Neural progenitor cell (in vitro differentiated cells): ENCODE data around the gene FHL3. TPM values are rescaled to one million over a fixed set of nuclear protein-coding genes. Genes with fewer than 3 reads are reported as not detected.

Source experiments
- DNase-seq: peaks from one replicate; pipeline ENCODE4 v3.0.0-alpha.2; 2016; ENCODE audit warnings: low spot score
- H2AFZ ChIP-seq: fragments of 200-600 bp; sonication (generic); replicated peaks from 2 replicates; pipeline ENCODE4 v1.6.1; 2016; ENCODE audit warnings: antibody characterized with exemption
- H3F3A ChIP-seq: fragments of 200-600 bp; sonication (generic); 2 replicates; pipeline ENCODE4 v1.6.1; 2016; ENCODE audit warnings: antibody characterized with exemption, low read depth
- H3K27ac ChIP-seq: fragments of 200-600 bp; sonication (generic); 2 replicates; pipeline ENCODE4 v1.5.1; 2016; ENCODE audit warnings: mild to moderate bottlenecking
- H3K27me3 ChIP-seq: fragments of 200-600 bp; sonication (generic); 2 replicates; pipeline ENCODE4 v1.6.1; 2016; ENCODE audit warnings: mild to moderate bottlenecking, moderate library complexity
- H3K36me3 ChIP-seq: fragments of 200-600 bp; sonication (generic); 2 replicates; pipeline ENCODE4 v1.5.1; 2016
- H3K4me1 ChIP-seq: fragments of 200-600 bp; sonication (generic); 2 replicates; pipeline ENCODE4 v1.6.1; 2016; ENCODE audit warnings: mixed run types
- H3K4me2 ChIP-seq: fragments of 200-600 bp; sonication (generic); 2 replicates; pipeline ENCODE4 v1.6.1; 2016
- H3K4me3 ChIP-seq: fragments of 200-600 bp; sonication (generic); 2 replicates; pipeline ENCODE4 v1.5.1; 2016
- H3K79me2 ChIP-seq: fragments of 200-600 bp; sonication (generic); 2 replicates; pipeline ENCODE4 v1.6.1; 2016; ENCODE audit warnings: low read depth
- H3K9ac ChIP-seq: fragments of 200-600 bp; sonication (generic); 2 replicates; pipeline ENCODE4 v1.6.1; 2016
- H3K9me3 ChIP-seq: fragments of 200-600 bp; sonication (generic); 2 replicates; pipeline ENCODE4 v1.5.1; 2016; ENCODE audit warnings: low read depth
- H4K20me1 ChIP-seq: fragments of 200-600 bp; sonication (generic); 2 replicates; pipeline ENCODE4 v1.6.1; 2016; ENCODE audit warnings: low read depth
- H3K27ac Mint-ChIP-seq: 3 replicates; pipeline ENCODE4 v1.8.0; 2021; ENCODE audit warnings: mixed read lengths
- H3K27me3 Mint-ChIP-seq: 2 replicates; pipeline ENCODE4 v1.8.0; 2022; ENCODE audit warnings: low read depth, mild to moderate bottlenecking, inconsistent platforms, moderate library complexity, mixed read lengths; ENCODE audit not compliant: insufficient read depth
- H3K36me3 Mint-ChIP-seq: 3 replicates; pipeline ENCODE4 v1.8.0; 2021; ENCODE audit warnings: mixed read lengths
- H3K4me1 Mint-ChIP-seq: 3 replicates; pipeline ENCODE4 v1.8.0; 2021; ENCODE audit warnings: mixed read lengths
- H3K4me3 Mint-ChIP-seq: 3 replicates; pipeline ENCODE4 v1.8.0; 2021; ENCODE audit warnings: mild to moderate bottlenecking, moderate library complexity, mixed read lengths
- H3K9me3 Mint-ChIP-seq: 3 replicates; pipeline ENCODE4 v1.8.0; 2020; ENCODE audit warnings: mixed read lengths
- EZH2 ChIP-seq: fragments of 200-600 bp; sonication (generic); IDR thresholded peaks from 2 replicates; pipeline ENCODE4 v1.6.1; 2017; ENCODE audit warnings: antibody characterized with exemption, mild to moderate bottlenecking, moderate library complexity
- EZH2phosphoT487 ChIP-seq: fragments of 200-600 bp; sonication (generic); IDR thresholded peaks from 2 replicates; pipeline ENCODE4 v1.6.1; 2017; ENCODE audit warnings: antibody characterized with exemption
- total RNA-seq: library from RNA; depleted of rRNA; stranded (reverse); fragments of >200 nt; gene quantifications from 2 replicates; pipeline ENCODE4 v1.2.3, GENCODE V29; 2015; ENCODE audit warnings: low replicate concordance
- TF ChIP-seq, protein P1 (sequence below): fragments of 200-600 bp; sonication (generic); IDR thresholded peaks from 2 replicates; pipeline ENCODE4 v1.5.1; 2017; ENCODE audit warnings: antibody characterized with exemption, mild to moderate bottlenecking

The FHL3 gene
- total RNA-seq, 1 donor from 2014 or later, result 8.1 TPM

- no peak for DNase-seq
Measured at GRCh38 chr1:38044221-38045215, 39.2 kb upstream of the FHL3 start.

GRCh38 chr1:38043036-38043747 lies 37.9 kb upstream of the FHL3 start:
- TF ChIP-seq, protein P1, sequence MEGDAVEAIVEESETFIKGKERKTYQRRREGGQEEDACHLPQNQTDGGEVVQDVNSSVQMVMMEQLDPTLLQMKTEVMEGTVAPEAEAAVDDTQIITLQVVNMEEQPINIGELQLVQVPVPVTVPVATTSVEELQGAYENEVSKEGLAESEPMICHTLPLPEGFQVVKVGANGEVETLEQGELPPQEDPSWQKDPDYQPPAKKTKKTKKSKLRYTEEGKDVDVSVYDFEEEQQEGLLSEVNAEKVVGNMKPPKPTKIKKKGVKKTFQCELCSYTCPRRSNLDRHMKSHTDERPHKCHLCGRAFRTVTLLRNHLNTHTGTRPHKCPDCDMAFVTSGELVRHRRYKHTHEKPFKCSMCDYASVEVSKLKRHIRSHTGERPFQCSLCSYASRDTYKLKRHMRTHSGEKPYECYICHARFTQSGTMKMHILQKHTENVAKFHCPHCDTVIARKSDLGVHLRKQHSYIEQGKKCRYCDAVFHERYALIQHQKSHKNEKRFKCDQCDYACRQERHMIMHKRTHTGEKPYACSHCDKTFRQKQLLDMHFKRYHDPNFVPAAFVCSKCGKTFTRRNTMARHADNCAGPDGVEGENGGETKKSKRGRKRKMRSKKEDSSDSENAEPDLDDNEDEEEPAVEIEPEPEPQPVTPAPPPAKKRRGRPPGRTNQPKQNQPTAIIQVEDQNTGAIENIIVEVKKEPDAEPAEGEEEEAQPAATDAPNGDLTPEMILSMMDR, result no peak
- no peak for TF ChIP-seq EZH2phosphoT487
- TF ChIP-seq EZH2, result no peak
- DNase-seq, result no peak
- Mint-ChIP-seq H3K27me3 (peaks cover 38% of the 10 kb centered on the region), H3K4me1 (peaks cover 44% of the 10 kb centered on the region), H3K4me3 (peak overlapping the region; percentile 93), H3K9me3 (no peaks in the 10 kb centered on the region), H3K27ac (no peak overlapping the region), H3K36me3 (peaks cover 11% of the 10 kb centered on the region)
- Histone ChIP-seq H3K4me3 (peak overlapping the region; percentile 92), H2AFZ (no peak overlapping the region), H3F3A (peaks cover 57% of the 10 kb centered on the region), H3K36me3 (peaks cover 2% of the 10 kb centered on the region), H3K27me3 (no peaks in the 10 kb centered on the region), H3K4me2 (peak overlapping the region; percentile 99), H3K27ac (peak overlapping the region; percentile 94), H3K9ac (peak overlapping the region; percentile 74), H4K20me1 (peaks cover 80% of the 10 kb centered on the region), H3K4me1 (peaks cover 35% of the 10 kb centered on the region), H3K9me3 (no peaks in the 10 kb centered on the region), H3K79me2 (peaks cover 96% of the 10 kb centered on the region)

More at GRCh38 chr1:38044221-38045215, 39.2 kb upstream of the FHL3 start:
- H3K4me1 Mint-ChIP-seq, result peaks cover 53% of the 10 kb centered on the region
- H3K9ac ChIP-seq, result peak overlapping the region; percentile 74
- H3F3A ChIP-seq, result peaks cover 58% of the 10 kb centered on the region
- peak overlapping the region; percentile 93 for H3K4me3 Mint-ChIP-seq
- H3K27ac Mint-ChIP-seq, result no peak overlapping the region
- H3K4me1 ChIP-seq, result peaks cover 45% of the 10 kb centered on the region
- peaks cover 2% of the 10 kb centered on the region for H3K36me3 ChIP-seq
- TF ChIP-seq EZH2 (peak; percentile 32), EZH2phosphoT487 (no peak)
- no peaks in the 10 kb centered on the region for H3K9me3 Mint-ChIP-seq
- peak overlapping the region; percentile 92 for H3K4me3 ChIP-seq
- peaks cover 97% of the 10 kb centered on the region for H3K79me2 ChIP-seq
- H4K20me1 ChIP-seq, result peaks cover 86% of the 10 kb centered on the region
- no peaks in the 10 kb centered on the region for H3K27me3 ChIP-seq
- H3K27me3 Mint-ChIP-seq, result peaks cover 44% of the 10 kb centered on the region
- no peak overlapping the region for H2AFZ ChIP-seq
- H3K9me3 ChIP-seq, result no peaks in the 10 kb centered on the region
- H3K4me2 ChIP-seq, result peak overlapping the region; percentile 99
- peaks cover 10% of the 10 kb centered on the region for H3K36me3 Mint-ChIP-seq
- H3K27ac ChIP-seq, result peak overlapping the region; percentile 94

DNA sequence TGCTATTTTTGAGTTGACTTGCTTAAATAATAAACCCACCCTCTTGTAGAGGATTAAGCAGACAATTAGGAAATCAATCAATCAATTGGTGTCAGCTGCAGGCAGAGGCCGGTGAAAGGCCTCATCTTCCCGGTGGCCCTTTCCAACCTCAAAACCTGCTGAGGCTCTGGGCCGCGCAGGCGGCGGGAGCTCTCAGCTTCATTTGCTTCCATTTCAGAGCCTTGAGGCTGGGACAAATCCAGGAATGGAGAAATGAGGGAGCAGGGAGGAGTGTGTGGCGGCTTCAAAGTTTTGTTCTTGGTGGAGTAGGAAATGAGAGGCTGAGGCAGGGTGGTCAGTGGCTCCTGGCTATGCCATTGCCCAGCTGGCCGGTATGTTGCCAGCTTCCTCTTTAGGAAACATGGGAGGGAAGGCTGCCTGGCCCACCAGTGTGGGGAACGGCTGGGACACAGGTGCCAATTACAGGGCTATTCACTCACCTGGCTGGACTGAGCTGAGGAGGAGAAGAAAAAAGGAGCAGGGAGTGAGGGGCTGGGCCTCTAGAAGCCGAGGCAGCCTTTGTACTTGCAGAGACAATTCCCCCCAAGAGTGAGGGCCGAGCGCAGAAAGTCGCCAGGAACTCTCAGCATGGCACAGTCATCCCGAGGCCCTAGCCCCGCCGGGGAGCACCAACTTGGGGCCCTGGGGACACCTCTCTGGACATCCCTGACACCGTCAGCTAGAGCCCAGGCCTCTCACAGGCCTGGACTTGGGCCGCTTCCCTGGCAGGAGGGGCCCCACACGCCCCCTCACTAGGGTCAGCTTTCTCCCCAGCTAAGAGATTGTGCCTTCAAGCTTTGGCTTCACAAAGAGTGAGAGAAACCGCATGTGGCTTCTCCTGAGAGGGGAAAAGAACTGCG lies 36.9 kb upstream of the FHL3 start:
- peak; percentile 88 for DNase-seq
- Histone ChIP-seq H3K79me2 (peaks cover 95% of the 10 kb centered on the region), H3K9me3 (no peaks in the 10 kb centered on the region), H3K4me1 (peaks cover 31% of the 10 kb centered on the region), H3K4me3 (peak overlapping the region; percentile 92), H4K20me1 (peaks cover 80% of the 10 kb centered on the region), H3K27ac (peak overlapping the region; percentile 94), H2AFZ (no peak overlapping the region), H3K27me3 (no peaks in the 10 kb centered on the region), H3K9ac (no peak overlapping the region), H3K4me2 (peak overlapping the region; percentile 99), H3F3A (peaks cover 50% of the 10 kb centered on the region), H3K36me3 (peaks cover 2% of the 10 kb centered on the region)
- Mint-ChIP-seq H3K27ac (peak overlapping the region; percentile 9), H3K27me3 (peaks cover 32% of the 10 kb centered on the region), H3K9me3 (no peaks in the 10 kb centered on the region), H3K4me1 (peaks cover 37% of the 10 kb centered on the region), H3K36me3 (peaks cover 11% of the 10 kb centered on the region), H3K4me3 (peak overlapping the region; percentile 93)
- TF ChIP-seq EZH2phosphoT487 (no peak), EZH2 (no peak)
- TF ChIP-seq, protein P1, result no peak
